ENCODE data around the gene POLR3GL. TPM values are rescaled to one million over a fixed set of nuclear protein-coding genes. Genes with fewer than 3 reads are reported as not detected.

POLR3GL gene
- total and polyA plus RNA-seq, 10 of the 15 experiments (the other 5 are each of a cell fraction or from before 2014, with no cell fraction given): 12.8 to 47.0 (median 26.6) TPM

DNA sequence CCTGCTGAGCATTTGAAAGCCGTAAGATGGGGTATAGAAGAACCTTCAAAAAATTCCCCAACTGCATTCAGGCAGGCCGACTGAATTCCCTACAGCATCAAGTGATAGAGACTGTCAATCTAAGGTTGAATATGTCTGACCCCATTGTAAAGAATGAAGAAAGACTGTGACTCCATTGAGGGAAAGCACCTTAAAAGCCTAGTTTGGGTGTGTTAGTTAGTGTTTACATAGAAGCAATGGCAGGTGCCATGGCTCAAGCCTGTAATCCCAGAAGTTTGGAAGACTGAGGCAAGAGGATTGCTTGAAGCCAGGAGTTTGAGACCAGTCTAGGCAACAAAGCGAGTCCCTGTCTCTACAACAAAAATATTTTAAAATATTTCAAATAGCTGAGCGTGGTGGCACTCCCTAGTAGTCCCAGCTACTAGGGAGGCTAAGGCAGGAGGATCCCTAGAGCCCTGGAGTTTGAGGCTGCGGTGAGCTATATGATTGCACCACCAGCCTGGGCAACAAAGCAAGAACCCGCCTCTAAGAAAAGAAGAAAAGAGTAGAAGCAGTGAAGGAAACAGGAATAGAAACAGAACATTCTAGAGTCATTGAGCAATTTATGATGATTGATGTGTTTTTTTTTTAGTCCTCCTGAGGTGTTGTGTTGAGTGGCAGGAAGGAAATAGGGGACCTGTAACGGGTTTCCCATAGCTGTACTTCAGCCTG is 15.4 kb downstream of the POLR3GL start (continued):
- TF ChIP-seq POLR2AphosphoS2 (IDR thresholded peaks at IDR 0.05; ENCODE audit: low read depth, low read length): no peak
- TF ChIP-seq ZNF217 (IDR thresholded peaks at IDR 0.05): no peak
- no peak for TF ChIP-seq TAF1 (IDR thresholded peaks at IDR 0.05; ENCODE audit: borderline replicate concordance, low read depth, low read length)
- TF ChIP-seq MTA3 (IDR thresholded peaks at IDR 0.05; ENCODE audit: borderline replicate concordance, low read length): no peak; the same call in 1 of the 2 replicates
- no peak for TF ChIP-seq ZSCAN29 (IDR thresholded peaks at IDR 0.05)
- no peak for TF ChIP-seq SREBF1 (IDR thresholded peaks at IDR 0.05; ENCODE audit: low read length)
- TF ChIP-seq RFX5 (IDR thresholded peaks at IDR 0.05; ENCODE audit: low read depth, low read length): no peak
- TF ChIP-seq RELB (IDR thresholded peaks at IDR 0.05; ENCODE audit: low read depth): peak; percentile 64; the same call in 1 of the 2 replicates
- no peak for TF ChIP-seq KDM1A (IDR thresholded peaks at IDR 0.05; ENCODE audit: borderline replicate concordance)
- peak; percentile 96 for TF ChIP-seq PKNOX1 (IDR thresholded peaks at IDR 0.05)
- TF ChIP-seq EED (IDR thresholded peaks at IDR 0.05; ENCODE audit: low read depth): peak; percentile 12; the same call in 1 of the 2 replicates
- no peak for TF ChIP-seq ATF2 (IDR thresholded peaks at IDR 0.05; ENCODE audit: low read length)
- no peak for TF ChIP-seq RELA (IDR thresholded peaks at IDR 0.05; ENCODE audit: borderline replicate concordance, partially characterized antibody)
- no peak for TF ChIP-seq STAT1 (conservative IDR thresholded peaks at IDR 0.05)
- TF ChIP-seq BMI1 (IDR thresholded peaks at IDR 0.05; ENCODE audit: borderline replicate concordance): no peak
- no peak for TF ChIP-seq HDAC6 (IDR thresholded peaks at IDR 0.05; ENCODE audit: unreplicated experiment)
- no peak for TF ChIP-seq SIN3A (IDR thresholded peaks at IDR 0.05; ENCODE audit: low read depth, low read length)
- TF ChIP-seq, protein P1, sequence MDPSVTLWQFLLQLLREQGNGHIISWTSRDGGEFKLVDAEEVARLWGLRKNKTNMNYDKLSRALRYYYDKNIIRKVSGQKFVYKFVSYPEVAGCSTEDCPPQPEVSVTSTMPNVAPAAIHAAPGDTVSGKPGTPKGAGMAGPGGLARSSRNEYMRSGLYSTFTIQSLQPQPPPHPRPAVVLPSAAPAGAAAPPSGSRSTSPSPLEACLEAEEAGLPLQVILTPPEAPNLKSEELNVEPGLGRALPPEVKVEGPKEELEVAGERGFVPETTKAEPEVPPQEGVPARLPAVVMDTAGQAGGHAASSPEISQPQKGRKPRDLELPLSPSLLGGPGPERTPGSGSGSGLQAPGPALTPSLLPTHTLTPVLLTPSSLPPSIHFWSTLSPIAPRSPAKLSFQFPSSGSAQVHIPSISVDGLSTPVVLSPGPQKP (IDR thresholded peaks at IDR 0.05; ENCODE audit: low read depth, low read length): no peak
- no peak for TF ChIP-seq JUND (IDR thresholded peaks at IDR 0.05; ENCODE audit: low read depth, low read length)

Measured in GM12878 (cell line).